Psoas muscle (tissue), 8 donors: ENCODE data around the gene MGRN1. TPM values are rescaled to one million over a fixed set of nuclear protein-coding genes. Genes with fewer than 3 reads are reported as not detected.

Experiments
- ATAC-seq, 4 donors: fragments of 200-7000 bp; cut with Tn5 transposase; one replicate each; pipeline ENCODE4 v1.9.1; 2020; ENCODE audit warnings: moderate library complexity in 3 of 4, mild to moderate bottlenecking in 2 of 4
- DNase-seq, 2 donors: peaks; one replicate each; pipeline ENCODE4 v3.0.0-alpha.2; 2020
- H3K27ac ChIP-seq: fragments of 200-600 bp; one replicate; pipeline ENCODE4 v1.8.0; 2022
- H3K27me3 ChIP-seq, 3 donors: fragments of 200-600 bp in 1 of 3; one replicate each; pipeline versions ENCODE4 v1.6.1 to v1.8.0; 2013 to 2022; ENCODE audit warnings: low read length in 2 of 3, mild to moderate bottlenecking in 2 of 3, moderate library complexity in 1 of 3; ENCODE audit not compliant: insufficient read depth in 3 of 3
- H3K36me3 ChIP-seq, 2 donors: fragments of 200-600 bp in 1 of 2; one replicate each; pipeline versions ENCODE4 v1.6.1 to v1.8.0; 2013 to 2022; ENCODE audit warnings: low read depth in 1 of 2, mild to moderate bottlenecking in 1 of 2, moderate library complexity in 1 of 2; ENCODE audit not compliant: insufficient read depth in 1 of 2
- H3K4me1 ChIP-seq: fragments of 200-600 bp; one replicate; pipeline ENCODE4 v1.8.0; 2022
- H3K4me3 ChIP-seq: fragments of 200-600 bp; one replicate; pipeline ENCODE4 v1.8.0; 2022; ENCODE audit warnings: mild to moderate bottlenecking
- H3K9me3 ChIP-seq: fragments of 200-600 bp; one replicate; pipeline ENCODE4 v1.8.0; 2022
- WGBS, 3 donors: extraction: QIAGEN DNeasy Blood & Tissue Kit; methylation state at CpG; one replicate each; pipeline versions ENCODE4 v1.1.6 to v1.1.7; 2013; 5-methylcytosine and 5-hydroxymethylcytosine counted together
- intact Hi-C, 2 donors: fragments of 100-400 bp; cut with DNase I; formaldehyde crosslinking; loops; one replicate each; pipeline versions ENCODE4 v1.11.0 to v1.14.2; 2022
- polyA plus RNA-seq, 3 donors: library from polyadenylated mRNA; stranded (reverse); fragments of 200-250 nt; gene quantifications; one replicate each; pipeline ENCODE4 v1.2.3, GENCODE V29; 2013
- total RNA-seq, 4 donors: library from RNA; stranded (reverse); fragmentation: NEBNext Ultra II Directional in 2 of 4; extraction: Animal tissue kit (Norgen Biotek cat#: 25700) in 2 of 4; gene quantifications; one replicate each; pipeline versions ENCODE4 v1.2.1 to v1.2.4, GENCODE V29; 2021 to 2023
- TF ChIP-seq, protein P1 (sequence below): fragments of 200-600 bp; IDR thresholded peaks from one replicate; pipeline ENCODE4 v1.8.0; 2022; ENCODE audit warnings: antibody characterized with exemption
- donor health status: healthy with polysubstance abuse.
- donor health status: DM: no; HTN: no; CAD: no; lungs with moderate emphysema.
- donor health status: Bipolar disorder and iron deficiency.
- donor health status: healthy.
- donor health status: DM: yes; HTN: yes; CAD: no.
- donor health status: DM: no; HTN: no; CAD: no.
- donor health status: DM: no; HTN: no; CAD: no.
- donor health status: DM: yes; HTN: yes; CAD: no.

MGRN1 gene
- total and polyA plus RNA-seq, 7 donors = 20.2 to 63.1 (median 44.2) TPM

- TF ChIP-seq, protein P1, sequence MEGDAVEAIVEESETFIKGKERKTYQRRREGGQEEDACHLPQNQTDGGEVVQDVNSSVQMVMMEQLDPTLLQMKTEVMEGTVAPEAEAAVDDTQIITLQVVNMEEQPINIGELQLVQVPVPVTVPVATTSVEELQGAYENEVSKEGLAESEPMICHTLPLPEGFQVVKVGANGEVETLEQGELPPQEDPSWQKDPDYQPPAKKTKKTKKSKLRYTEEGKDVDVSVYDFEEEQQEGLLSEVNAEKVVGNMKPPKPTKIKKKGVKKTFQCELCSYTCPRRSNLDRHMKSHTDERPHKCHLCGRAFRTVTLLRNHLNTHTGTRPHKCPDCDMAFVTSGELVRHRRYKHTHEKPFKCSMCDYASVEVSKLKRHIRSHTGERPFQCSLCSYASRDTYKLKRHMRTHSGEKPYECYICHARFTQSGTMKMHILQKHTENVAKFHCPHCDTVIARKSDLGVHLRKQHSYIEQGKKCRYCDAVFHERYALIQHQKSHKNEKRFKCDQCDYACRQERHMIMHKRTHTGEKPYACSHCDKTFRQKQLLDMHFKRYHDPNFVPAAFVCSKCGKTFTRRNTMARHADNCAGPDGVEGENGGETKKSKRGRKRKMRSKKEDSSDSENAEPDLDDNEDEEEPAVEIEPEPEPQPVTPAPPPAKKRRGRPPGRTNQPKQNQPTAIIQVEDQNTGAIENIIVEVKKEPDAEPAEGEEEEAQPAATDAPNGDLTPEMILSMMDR = no peak
- Histone ChIP-seq H3K27me3 (no peaks in the 10 kb centered on the region), H3K4me3 (no peak overlapping the region), H3K36me3 (peaks cover 0 to 9% of the 10 kb centered on the region in 2 donors), H3K9me3 (no peaks in the 10 kb centered on the region), H3K4me1 (peaks cover 9% of the 10 kb centered on the region), H3K27ac (no peak overlapping the region)
- intact Hi-C loops = no loop called here
- no peak for DNase-seq
- 90 to 92% (median 90%) methylated on average over 5 of the region's 5 CpGs for WGBS, 3 donors
- ATAC-seq = no peak
Observed at GRCh38 chr16:4641306-4641687, 16.7 kb downstream of the MGRN1 start.

- peaks cover 0 to 9% of the 10 kb centered on the region in 2 donors for H3K36me3 ChIP-seq
- 90 to 92% (median 92%) methylated on average over 14 of the region's 14 CpGs for WGBS, 3 donors
Observed at GRCh38 chr16:4641895-4642294, 17.3 kb downstream of the MGRN1 start.

DNA sequence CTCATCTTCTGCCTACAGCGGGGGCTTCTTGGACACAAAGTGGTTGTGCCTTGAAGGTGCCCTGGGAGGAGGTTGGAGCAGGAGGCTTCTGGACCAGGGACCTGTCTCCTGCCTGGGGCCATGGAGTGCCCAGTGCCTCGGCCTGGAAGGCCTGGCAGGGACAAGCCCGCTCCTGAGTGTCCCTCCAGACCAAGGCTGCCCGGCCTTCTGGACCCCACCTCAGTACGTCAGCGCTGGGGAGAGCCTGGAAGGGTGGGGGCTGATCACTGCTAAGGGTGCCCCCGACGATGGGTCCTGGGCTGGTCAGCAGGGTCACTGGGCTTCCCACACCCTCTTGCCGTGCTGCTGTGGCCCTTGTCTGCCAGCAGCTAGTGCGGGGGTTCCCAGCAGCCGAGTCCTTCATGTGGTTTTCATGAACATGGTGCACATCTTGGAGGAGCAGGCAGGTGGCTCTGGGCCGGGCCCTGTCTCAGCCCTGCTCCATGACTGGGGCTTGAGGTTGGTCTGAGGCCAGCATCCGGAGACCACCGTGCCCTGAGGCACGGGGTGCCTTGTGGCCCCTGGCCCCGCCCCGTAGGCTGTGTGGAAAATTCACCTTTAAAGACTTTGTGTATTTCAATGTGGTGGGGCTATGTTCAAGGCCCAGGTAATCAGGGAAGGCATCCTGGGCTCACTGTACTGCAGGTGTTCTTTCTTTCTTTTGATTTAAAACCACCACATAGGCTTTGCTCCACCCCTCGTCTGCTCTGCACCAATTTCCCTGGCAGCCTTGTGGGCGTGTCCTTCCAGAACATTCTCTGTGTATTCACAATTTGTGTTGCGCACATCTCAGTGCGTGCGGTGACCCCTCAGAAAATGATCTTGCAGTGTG is 22.4 kb downstream of the MGRN1 start:
- H3K27me3 ChIP-seq = no peaks in the 10 kb centered on the region
- no peaks in the 10 kb centered on the region for H3K4me1 ChIP-seq
- 94 to 95% (median 95%) methylated on average over 21 to 22 of the region's 22 CpGs for WGBS, 3 donors
- DNase-seq (no peak), ATAC-seq (no peak)
- H3K27ac ChIP-seq = no peak overlapping the region
- no peaks in the 10 kb centered on the region for H3K9me3 ChIP-seq
- H3K4me3 ChIP-seq = no peak overlapping the region
- intact Hi-C loops = no loop called here
- TF ChIP-seq, protein P1 = no peak
- peaks cover 0 to 23% of the 10 kb centered on the region in 2 donors for H3K36me3 ChIP-seq

More at GRCh38 chr16:4641895-4642294, 17.3 kb downstream of the MGRN1 start:
- intact Hi-C loops = no loop called here
- TF ChIP-seq, protein P1 = no peak
- Histone ChIP-seq H3K27me3 (no peaks in the 10 kb centered on the region), H3K9me3 (no peaks in the 10 kb centered on the region), H3K4me1 (peaks cover 9% of the 10 kb centered on the region), H3K27ac (no peak overlapping the region), H3K4me3 (no peak overlapping the region)
- ATAC-seq (no peak), DNase-seq (no peak)

GRCh38 chr16:4647644-4647980 is 23.0 kb downstream of the MGRN1 start:
- ATAC-seq = no peak

More at GRCh38 chr16:4647644-4647980, 23.0 kb downstream of the MGRN1 start:
- WGBS, 3 donors = 94 to 98% (median 96%) methylated on average over 8 of the region's 8 CpGs
- intact Hi-C loops = no loop called here
- Histone ChIP-seq H3K4me1 (no peaks in the 10 kb centered on the region), H3K9me3 (no peaks in the 10 kb centered on the region), H3K4me3 (no peak overlapping the region), H3K36me3 (peaks cover 1 to 29% of the 10 kb centered on the region in 2 donors), H3K27me3 (no peaks in the 10 kb centered on the region), H3K27ac (no peak overlapping the region)
- DNase-seq = no peak
- TF ChIP-seq, protein P1 = no peak
